Caco-2 (cell line): ENCODE results near the gene FGD5. TPM values are rescaled to one million over a fixed set of nuclear protein-coding genes. Genes with fewer than 3 reads are reported as not detected.
"Not testable (repeated sequence)": the region's sequence is repeated elsewhere in the genome, so short reads cannot be mapped to it uniquely, and the experiment has no call there.

ENCODE experiments used
- BruUV-seq: library from RNA; stranded (reverse); fragments of 400-500 nt; replicated peaks from 2 replicates; lab custom pipeline; 2021; lab: Mats Ljungman, UMichigan
- CTCF ChIA-PET: fragments of 300-600 bp; sonication (Branson Sonifier 250); formaldehyde crosslinking; loops from one replicate; lab custom pipeline; 2022; ENCODE audit warnings: antibody characterized with exemption; lab: Charles Lee
- POLR2A ChIA-PET: fragments of 300-600 bp; sonication (Branson Sonifier 250); formaldehyde crosslinking; loops from one replicate; lab custom pipeline; 2022; ENCODE audit warnings: antibody characterized with exemption; lab: Charles Lee
- DNase-seq, 2 experiments: peaks; one replicate each; pipeline versions ENCODE4 v3.0.0 to v3.0.0-alpha.2; 2020 to 2022
- H3K27me3 ChIP-seq: replicated peaks from 2 replicates; pipeline ENCODE4 v1.6.0; 2011; ENCODE audit warnings: low read length; ENCODE audit not compliant: control insufficient read depth, insufficient read depth
- H3K36me3 ChIP-seq: 2 replicates; pipeline ENCODE4 v1.5.1; 2011; ENCODE audit warnings: low read length; ENCODE audit not compliant: control insufficient read depth, insufficient read depth
- H3K4me1 ChIP-seq: fragments of 250-450 bp; sonication (Bioruptor Pico); 2 replicates; pipeline ENCODE4 v1.5.1; 2020; ENCODE audit warnings: mild to moderate bottlenecking
- H3K4me3 ChIP-seq: 2 replicates; pipeline ENCODE4 v1.5.1; 2011; ENCODE audit warnings: low read depth, mild to moderate bottlenecking, control low read depth, low read length
- H3K9me3 ChIP-seq: fragments of 250-450 bp; sonication (Bioruptor Pico); 2 replicates; pipeline ENCODE4 v1.5.1; 2020; ENCODE audit warnings: mild to moderate bottlenecking, moderate library complexity
- H3K27ac Mint-ChIP-seq: one replicate; pipeline ENCODE4 v1.8.0; 2022; ENCODE audit warnings: mixed read lengths; ENCODE audit not compliant: unreplicated experiment
- H3K27me3 Mint-ChIP-seq: one replicate; pipeline ENCODE4 v1.8.0; 2022; ENCODE audit warnings: mixed read lengths; ENCODE audit not compliant: insufficient read depth, unreplicated experiment
- H3K36me3 Mint-ChIP-seq: one replicate; pipeline ENCODE4 v1.8.0; 2022; ENCODE audit warnings: mild to moderate bottlenecking, mixed read lengths; ENCODE audit not compliant: insufficient read depth, unreplicated experiment
- H3K4me1 Mint-ChIP-seq: one replicate; pipeline ENCODE4 v1.8.0; 2022; ENCODE audit warnings: low read depth, mixed read lengths; ENCODE audit not compliant: unreplicated experiment
- H3K4me3 Mint-ChIP-seq: one replicate; pipeline ENCODE4 v1.8.0; 2022; ENCODE audit warnings: mild to moderate bottlenecking, moderate library complexity, mixed read lengths; ENCODE audit not compliant: unreplicated experiment
- H3K9me3 Mint-ChIP-seq: one replicate; pipeline ENCODE4 v1.8.0; 2022; ENCODE audit warnings: mixed read lengths; ENCODE audit not compliant: unreplicated experiment
- CTCF ChIP-seq, 2 experiments: fragments of 200-600 bp in 1 of 2; IDR thresholded peaks; 1 replicate in 1 of 2; 2 replicates in 1 of 2; pipeline versions ENCODE4 v1.5.1 to v1.8.0; 2011 to 2022; ENCODE audit warnings: antibody characterized with exemption in 1 of 2, control low read depth in 1 of 2, inconsistent platforms in 1 of 2, low read depth in 1 of 2, low read length in 1 of 2, mild to moderate bottlenecking in 1 of 2, moderate library complexity in 1 of 2; ENCODE audit not compliant: insufficient read depth in 1 of 2, severe bottlenecking in 1 of 2, unreplicated experiment in 1 of 2
- intact Hi-C: fragments of 100-400 bp; cut with micrococcal nuclease; formaldehyde crosslinking; loops from one replicate; pipeline ENCODE4 v1.10.0; 2022; ENCODE audit not compliant: unreplicated experiment
- total RNA-seq: library from RNA; stranded (reverse); gene quantifications from 2 replicates; pipeline ENCODE4 v1.2.3, GENCODE V29; 2022

Gene FGD5
- total RNA-seq, 1 experiment from 2014 or later = 0.25 TPM

GRCh38 chr3:14808025-14808424 is 10.7 kb upstream of the FGD5 start:
- no peaks in the 10 kb centered on the region for H3K9me3 ChIP-seq
- H3K27ac Mint-ChIP-seq = no peak overlapping the region
- TF ChIP-seq CTCF (IDR thresholded peaks at IDR 0.05; ENCODE audit: insufficient read depth in 1 of 2, low read depth in 1 of 2, low read length in 1 of 2, severe bottlenecking in 1 of 2, unreplicated experiment in 1 of 2) = no peak
- no peak overlapping the region for H3K4me3 ChIP-seq
- no peaks in the 10 kb centered on the region for H3K36me3 Mint-ChIP-seq
- no TSS peak for BruUV-seq
- ChIA-PET POLR2A (no interaction called here), CTCF (no interaction called here)
- peaks cover 11% of the 10 kb centered on the region for H3K4me1 ChIP-seq
- no peak overlapping the region for H3K4me3 Mint-ChIP-seq
- H3K4me1 Mint-ChIP-seq = peaks cover 12% of the 10 kb centered on the region
- H3K9me3 Mint-ChIP-seq = no peaks in the 10 kb centered on the region
- intact Hi-C loops = no loop called here
- peaks cover 11% of the 10 kb centered on the region for H3K27me3 Mint-ChIP-seq
- no peak for DNase-seq
- no peaks in the 10 kb centered on the region for H3K36me3 ChIP-seq
- H3K27me3 ChIP-seq = no peaks in the 10 kb centered on the region

- H3K9me3 ChIP-seq = no peaks in the 10 kb centered on the region
Measured at GRCh38 chr3:14808502-14809266, 10.1 kb upstream of the FGD5 start.

GRCh38 chr3:14809611-14810010 is 9.2 kb upstream of the FGD5 start:
- H3K9me3 Mint-ChIP-seq, BruUV-seq, H3K9me3 ChIP-seq, H3K4me1 ChIP-seq, H3K4me1 Mint-ChIP-seq, CTCF ChIA-PET, H3K36me3 ChIP-seq, POLR2A ChIA-PET, intact Hi-C loops, H3K27me3 ChIP-seq, H3K27ac Mint-ChIP-seq, DNase-seq, H3K4me3 ChIP-seq, H3K36me3 Mint-ChIP-seq: not testable (repeated sequence)
- Mint-ChIP-seq H3K27me3 (peaks cover 21% of the 10 kb centered on the region), H3K4me3 (peak overlapping the region; percentile 38)

More at GRCh38 chr3:14808502-14809266, 10.1 kb upstream of the FGD5 start:
- H3K36me3 ChIP-seq = no peaks in the 10 kb centered on the region
- Mint-ChIP-seq H3K9me3 (no peaks in the 10 kb centered on the region), H3K27me3 (peaks cover 17% of the 10 kb centered on the region), H3K27ac (no peak overlapping the region), H3K4me1 (peaks cover 7% of the 10 kb centered on the region), H3K36me3 (no peaks in the 10 kb centered on the region), H3K4me3 (no peak overlapping the region)
- H3K4me1 ChIP-seq = peaks cover 9% of the 10 kb centered on the region
- POLR2A ChIA-PET = no interaction called here
- intact Hi-C loops = no loop called here
- TF ChIP-seq CTCF (IDR thresholded peaks at IDR 0.05; ENCODE audit: insufficient read depth in 1 of 2, low read depth in 1 of 2, low read length in 1 of 2, severe bottlenecking in 1 of 2, unreplicated experiment in 1 of 2) = no peak
- H3K4me3 ChIP-seq = no peak overlapping the region
- no peaks in the 10 kb centered on the region for H3K27me3 ChIP-seq
- no peak for DNase-seq
- BruUV-seq = no TSS peak
- CTCF ChIA-PET = no interaction called here
